ENCODE data around the gene COL20A1. TPM values are rescaled to one million over a fixed set of nuclear protein-coding genes. Genes with fewer than 3 reads are reported as not detected.
A peak's percentile ranks its signal among the peaks of the same experiment; 100 is the strongest.

The COL20A1 gene
- total and polyA plus RNA-seq, 5 experiments from 2014 or later = 0.25 TPM; not detected in 4

DNA sequence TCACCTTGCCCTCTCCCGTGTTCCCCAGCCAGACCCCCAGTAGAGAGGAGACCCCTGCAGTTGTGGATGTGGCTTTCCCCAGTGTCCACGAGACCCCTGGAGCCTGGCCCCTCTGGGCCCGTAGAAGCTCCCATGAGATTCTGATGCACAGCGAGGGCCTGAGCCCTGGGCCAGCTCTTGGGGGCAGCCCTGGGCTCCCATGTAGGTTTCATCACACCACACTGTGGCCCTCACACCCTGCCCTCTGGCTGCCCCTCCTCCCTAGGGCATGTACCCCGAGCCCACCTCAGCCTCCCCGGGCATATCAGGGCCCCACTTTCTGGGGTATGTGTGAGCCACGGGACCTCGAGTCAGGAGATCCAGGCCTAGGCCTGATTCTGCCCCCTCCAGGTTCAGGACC is 75.2 kb downstream of the COL20A1 start:
- no peaks in the 10 kb centered on the region for H3K36me3 Mint-ChIP-seq
- no peaks in the 10 kb centered on the region for H3K9me3 Mint-ChIP-seq
- POLR2A ChIA-PET = no interaction called here
- H3K4me1 Mint-ChIP-seq = peaks cover 0 to 3% (median 0%) of the 10 kb centered on the region in 4 donors
- H3K27me3 Mint-ChIP-seq = peaks cover 0 to 44% (median 14%) of the 10 kb centered on the region in 5 donors
- no peak overlapping the region for H3K4me3 Mint-ChIP-seq
- no peak for ATAC-seq
- H3K27ac Mint-ChIP-seq = no peak overlapping the region
- DNase-seq = no peak

GRCh38 chr20:63369024-63369530 is 76.1 kb downstream of the COL20A1 start:
- Mint-ChIP-seq H3K36me3 (no peaks in the 10 kb centered on the region), H3K4me3 (peak overlapping the region in 1 of 10 donors; percentile 2), H3K27ac (no peak overlapping the region), H3K9me3 (no peaks in the 10 kb centered on the region), H3K27me3 (peaks cover 0 to 37% (median 13%) of the 10 kb centered on the region in 5 donors), H3K4me1 (peaks cover 0 to 3% (median 0%) of the 10 kb centered on the region in 4 donors)
- no peak for ATAC-seq
- DNase-seq = no peak
- POLR2A ChIA-PET = no interaction called here

DNA sequence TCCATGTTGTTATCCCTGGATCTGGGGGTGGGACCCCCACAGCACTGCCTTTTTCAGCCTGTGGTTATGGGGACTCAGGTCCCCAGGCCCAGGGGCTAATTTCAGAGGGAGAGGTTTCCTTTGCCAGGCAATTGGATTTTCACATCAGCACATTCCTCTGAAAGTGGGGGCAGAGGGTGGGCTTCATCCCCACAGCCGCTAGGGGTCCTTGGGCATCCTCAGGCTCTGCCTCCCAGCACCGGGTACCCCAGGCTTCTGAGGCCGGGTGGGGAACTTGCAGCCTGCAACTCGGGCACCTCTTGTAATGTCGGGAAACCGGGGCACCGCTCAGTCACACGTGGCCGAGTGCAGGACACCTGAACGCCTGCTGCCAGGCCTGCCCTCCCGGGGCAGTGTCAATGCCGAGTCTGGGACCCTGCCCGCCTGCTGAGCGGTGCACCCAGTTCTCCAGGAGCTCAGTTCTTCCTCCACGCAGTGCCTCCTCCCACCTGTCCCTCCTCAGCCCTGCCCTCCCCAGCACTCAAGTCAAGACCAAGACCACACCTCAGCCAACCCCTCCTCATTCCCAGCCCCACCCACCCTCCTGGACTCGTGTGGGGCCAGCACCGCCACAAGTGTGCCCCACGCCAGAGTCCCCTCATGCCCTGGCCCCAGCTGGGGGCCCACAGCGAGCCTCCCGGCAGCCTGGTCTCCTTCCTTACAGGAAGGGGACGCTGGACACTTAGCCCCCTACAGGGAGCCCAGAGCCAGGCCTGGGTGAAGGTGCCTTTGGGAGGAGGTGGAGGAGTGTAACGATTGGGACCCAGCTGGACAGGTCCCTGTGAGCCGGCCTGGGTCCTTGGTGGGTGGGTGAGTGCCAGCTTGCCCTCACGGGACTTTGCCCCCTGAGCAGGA is 77.0 kb downstream of the COL20A1 start:
- Mint-ChIP-seq H3K36me3 (no peaks in the 10 kb centered on the region), H3K4me3 (no peak overlapping the region), H3K9me3 (no peaks in the 10 kb centered on the region), H3K27me3 (peaks cover 0 to 33% (median 11%) of the 10 kb centered on the region in 5 donors), H3K27ac (no peak overlapping the region), H3K4me1 (peaks cover 0 to 3% (median 0%) of the 10 kb centered on the region in 4 donors)
- POLR2A ChIA-PET = no interaction called here
- DNase-seq (no peak), ATAC-seq (no peak)

GRCh38 chr20:63370618-63371187 is 77.7 kb downstream of the COL20A1 start:
- ATAC-seq (no peak), DNase-seq (no peak)
- H3K36me3 Mint-ChIP-seq = no peaks in the 10 kb centered on the region
- no peak overlapping the region for H3K4me3 Mint-ChIP-seq
- H3K9me3 Mint-ChIP-seq = no peaks in the 10 kb centered on the region
- H3K4me1 Mint-ChIP-seq = peaks cover 0 to 3% (median 0%) of the 10 kb centered on the region in 4 donors
- POLR2A ChIA-PET = no interaction called here
- H3K27me3 Mint-ChIP-seq = peaks cover 0 to 28% (median 11%) of the 10 kb centered on the region in 5 donors
- H3K27ac Mint-ChIP-seq = no peak overlapping the region

DNA sequence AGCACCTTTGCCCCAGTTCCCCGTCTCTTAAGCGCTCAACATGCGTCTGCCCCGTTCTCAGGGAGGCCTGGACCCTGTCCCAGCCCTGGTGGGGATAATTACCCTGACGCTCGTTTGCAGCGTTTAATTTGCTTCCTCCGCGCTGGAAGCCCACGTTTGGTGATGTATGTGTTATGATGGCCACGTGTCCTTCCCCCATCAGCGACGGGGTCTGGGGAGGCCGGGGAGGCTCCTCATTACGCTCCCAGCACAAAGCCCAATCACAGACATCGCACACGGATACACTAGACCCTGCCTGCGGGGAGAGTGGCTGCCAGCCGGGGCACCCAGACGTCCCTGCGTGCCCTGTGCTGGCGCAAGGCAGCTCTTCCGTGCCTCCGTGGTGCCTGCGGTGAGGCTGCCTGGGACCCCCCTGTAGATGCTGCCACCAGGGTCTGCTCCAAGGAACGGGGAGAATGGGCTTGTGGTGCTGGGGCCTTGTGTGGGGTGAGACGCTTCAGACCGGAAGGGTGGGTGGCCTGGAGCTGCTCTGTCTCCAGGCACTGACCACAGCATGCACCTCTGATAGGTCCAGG is 78.4 kb downstream of the COL20A1 start:
- H3K4me3 Mint-ChIP-seq = no peak overlapping the region
- ATAC-seq (no peak), DNase-seq (no peak)
- H3K36me3 Mint-ChIP-seq = no peaks in the 10 kb centered on the region
- peak overlapping the region in 1 of 10 donors; percentile 71 for H3K27ac Mint-ChIP-seq
- H3K27me3 Mint-ChIP-seq = peaks cover 0 to 28% (median 12%) of the 10 kb centered on the region in 5 donors
- H3K9me3 Mint-ChIP-seq = no peaks in the 10 kb centered on the region
- peaks cover 0 to 3% (median 0%) of the 10 kb centered on the region in 4 donors for H3K4me1 Mint-ChIP-seq
- POLR2A ChIA-PET = no interaction called here

GRCh38 chr20:63372971-63373885 is 80.2 kb downstream of the COL20A1 start:
- POLR2A ChIA-PET = no interaction called here

GRCh38 chr20:63373996-63374395 is 81.0 kb downstream of the COL20A1 start:
- no peak overlapping the region for H3K4me3 Mint-ChIP-seq
- no peaks in the 10 kb centered on the region for H3K9me3 Mint-ChIP-seq
- POLR2A ChIA-PET = no interaction called here
- peaks cover 4 to 44% (median 22%) of the 10 kb centered on the region in 5 donors for H3K27me3 Mint-ChIP-seq
- H3K27ac Mint-ChIP-seq = no peak overlapping the region
- no peak for DNase-seq
- no peaks in the 10 kb centered on the region for H3K36me3 Mint-ChIP-seq
- peaks cover 0 to 3% (median 3%) of the 10 kb centered on the region in 4 donors for H3K4me1 Mint-ChIP-seq
- no peak for ATAC-seq

More at GRCh38 chr20:63372971-63373885, 80.2 kb downstream of the COL20A1 start:
- Mint-ChIP-seq H3K9me3 (no peaks in the 10 kb centered on the region), H3K4me1 (peaks cover 0 to 3% (median 3%) of the 10 kb centered on the region in 4 donors), H3K27ac (no peak overlapping the region), H3K36me3 (no peaks in the 10 kb centered on the region), H3K4me3 (no peak overlapping the region), H3K27me3 (peaks cover under 1 to 37% (median 15%) of the 10 kb centered on the region in 5 donors)
- no peak for DNase-seq
- no peak for ATAC-seq

- no peak for ATAC-seq
- POLR2A ChIA-PET = no interaction called here
- no peak for DNase-seq
- no peaks in the 10 kb centered on the region for H3K9me3 Mint-ChIP-seq
- no peak overlapping the region for H3K4me3 Mint-ChIP-seq
- no peaks in the 10 kb centered on the region for H3K36me3 Mint-ChIP-seq
- no peak overlapping the region for H3K27ac Mint-ChIP-seq
- peaks cover 4 to 49% (median 24%) of the 10 kb centered on the region in 5 donors for H3K27me3 Mint-ChIP-seq
- H3K4me1 Mint-ChIP-seq = peaks cover 0 to 3% (median 2%) of the 10 kb centered on the region in 4 donors
These were observed 81.5 kb downstream of the COL20A1 start for GRCh38 chr20:63374504-63374903.

DNA sequence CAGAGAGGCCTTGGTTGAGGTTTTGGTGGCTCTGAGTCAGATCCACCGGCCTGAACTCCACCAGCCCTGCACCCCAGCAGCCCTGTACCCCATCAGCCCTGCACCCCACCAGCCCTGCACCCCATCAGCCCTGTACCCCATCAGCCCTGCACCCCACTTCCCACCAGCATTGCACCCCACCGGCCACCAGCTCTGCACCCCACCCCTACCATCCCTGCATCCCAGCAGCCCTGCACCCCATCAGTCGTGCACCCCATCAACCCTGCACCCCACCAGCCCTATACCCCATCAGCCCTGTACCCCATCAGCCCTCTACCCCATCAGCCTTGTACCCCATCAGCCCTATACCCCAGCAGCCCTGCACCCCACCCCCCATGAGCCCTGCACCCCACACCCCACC is 82.5 kb downstream of the COL20A1 start:
- Mint-ChIP-seq H3K4me3 (no peak overlapping the region), H3K36me3 (no peaks in the 10 kb centered on the region), H3K4me1 (peaks cover 0 to 3% (median 2%) of the 10 kb centered on the region in 4 donors), H3K9me3 (no peaks in the 10 kb centered on the region), H3K27me3 (peaks cover 7 to 50% (median 24%) of the 10 kb centered on the region in 5 donors), H3K27ac (no peak overlapping the region)
- POLR2A ChIA-PET = no interaction called here
- DNase-seq = no peak
- ATAC-seq = no peak

- no peaks in the 10 kb centered on the region for H3K36me3 Mint-ChIP-seq
- no peak overlapping the region for H3K4me3 Mint-ChIP-seq
- ATAC-seq (no peak), DNase-seq (no peak)
- peaks cover 7 to 42% (median 21%) of the 10 kb centered on the region in 5 donors for H3K27me3 Mint-ChIP-seq
- H3K9me3 Mint-ChIP-seq = no peaks in the 10 kb centered on the region
- POLR2A ChIA-PET = no interaction called here
- no peak overlapping the region for H3K27ac Mint-ChIP-seq
- peaks cover 0 to 3% (median 2%) of the 10 kb centered on the region in 4 donors for H3K4me1 Mint-ChIP-seq
These were observed 83.6 kb downstream of the COL20A1 start for GRCh38 chr20:63376283-63377250.

GRCh38 chr20:63377256-63377941 is 84.4 kb downstream of the COL20A1 start:
- ATAC-seq (no peak), DNase-seq (no peak)
- Mint-ChIP-seq H3K9me3 (no peaks in the 10 kb centered on the region), H3K27me3 (peaks cover 7 to 42% (median 21%) of the 10 kb centered on the region in 5 donors), H3K4me1 (peaks cover 0 to 3% (median 2%) of the 10 kb centered on the region in 4 donors), H3K4me3 (no peak overlapping the region), H3K36me3 (no peaks in the 10 kb centered on the region), H3K27ac (peak overlapping the region in 1 of 10 donors; percentile 90)
- POLR2A ChIA-PET = no interaction called here
